ENCODE results near the gene OR8K5.
"Not testable (repeated sequence)": the region's sequence is repeated elsewhere in the genome, so short reads cannot be mapped to it uniquely, and the experiment has no call there.

The OR8K5 gene

GRCh38 chr11:56172256-56172830 lies 12.2 kb upstream of the OR8K5 start:
- no peak for DNase-seq (ENCODE audit: extremely low read depth, low read depth)
- TF ChIP-seq CTCF (IDR thresholded peaks at IDR 0.05; ENCODE audit: low read depth, low read length), result no peak

GRCh38 chr11:56163804-56164203 lies 3.7 kb upstream of the OR8K5 start:
- TF ChIP-seq CTCF (IDR thresholded peaks at IDR 0.05; ENCODE audit: low read depth, low read length), result no peak
- DNase-seq (ENCODE audit: extremely low read depth, low read depth), result no peak

GRCh38 chr11:56152333-56152732 lies 7.8 kb downstream of the OR8K5 start:
- TF ChIP-seq CTCF (IDR thresholded peaks at IDR 0.05; ENCODE audit: low read depth, low read length), result no peak
- DNase-seq (ENCODE audit: extremely low read depth, low read depth), result no peak

- TF ChIP-seq CTCF (IDR thresholded peaks at IDR 0.05; ENCODE audit: low read depth, low read length), result no peak
- no peak for DNase-seq (ENCODE audit: extremely low read depth, low read depth)
These were observed 8.7 kb downstream of the OR8K5 start for GRCh38 chr11:56151376-56151775.

GRCh38 chr11:56143681-56144080 lies 16.4 kb downstream of the OR8K5 start:
- DNase-seq (ENCODE audit: extremely low read depth, low read depth), result not testable (repeated sequence)

GRCh38 chr11:56140151-56140661 lies 19.9 kb downstream of the OR8K5 start, which contains the start of gene OR8J3:
Gene OR8J3, minus strand, starts transcription at chr11:56140201. Its CDS starts 2,483 bp downstream, at chr11:56137718.
- no peak for TF ChIP-seq CTCF (IDR thresholded peaks at IDR 0.05; ENCODE audit: low read depth, low read length)
- DNase-seq (ENCODE audit: extremely low read depth, low read depth), result no peak

- no peak for TF ChIP-seq CTCF (IDR thresholded peaks at IDR 0.05; ENCODE audit: low read depth, low read length)
These were observed 38.0 kb downstream of the OR8K5 start, which contains the start of gene OR8H3 for GRCh38 chr11:56122073-56122472. Gene OR8H3, plus strand, starts transcription at chr11:56122373. Its CDS starts 0 bp downstream, at chr11:56122373.

More at GRCh38 chr11:56122073-56122472, 38.0 kb downstream of the OR8K5 start, which contains the start of gene OR8H3:
- no peak for DNase-seq (ENCODE audit: extremely low read depth, low read depth)
